PC-3 (cell line): Measurements from ENCODE around the gene EIF4B. TPM values are rescaled to one million over a fixed set of nuclear protein-coding genes. Genes with fewer than 3 reads are reported as not detected.

Experiments used
- ATAC-seq: fragments of 200-7000 bp; cut with Tn5 transposase; 2 replicates; pipeline ENCODE4 v1.9.1; 2020; ENCODE audit warnings: mild to moderate bottlenecking, moderate library complexity
- BruUV-seq: library from RNA; stranded (reverse); fragments of 400-500 nt; replicated peaks from 2 replicates; lab custom pipeline; 2021; lab: Mats Ljungman, UMichigan
- CTCF ChIA-PET: fragments of 300-600 bp; sonication (Branson Sonifier 250); formaldehyde crosslinking; loops from one replicate; lab custom pipeline; 2022; ENCODE audit warnings: antibody characterized with exemption; lab: Charles Lee
- POLR2A ChIA-PET: fragments of 300-600 bp; sonication (Branson Sonifier 250); formaldehyde crosslinking; loops from one replicate; lab custom pipeline; 2022; ENCODE audit warnings: antibody characterized with exemption; ENCODE audit not compliant: unreplicated experiment; lab: Charles Lee
- DNase-seq: peaks from one replicate; pipeline ENCODE4 v3.0.0-alpha.2; 2015
- H2AFZ ChIP-seq: fragments of 300-600 bp; sonication (generic); 2 replicates; pipeline ENCODE4 v1.6.0; 2016; ENCODE audit warnings: antibody characterized with exemption, low read length
- H3F3A ChIP-seq: fragments of 300-600 bp; sonication (generic); one replicate; pipeline ENCODE4 v1.6.0; 2017; ENCODE audit warnings: antibody characterized with exemption, low read length, control low read depth, mild to moderate bottlenecking; ENCODE audit not compliant: unreplicated experiment
- H3K27ac ChIP-seq: fragments of 300-600 bp; sonication (generic); 2 replicates; pipeline ENCODE4 v1.5.1; 2016; ENCODE audit warnings: mild to moderate bottlenecking, low read length
- H3K27me3 ChIP-seq: fragments of 300-600 bp; sonication (generic); 2 replicates; pipeline ENCODE4 v1.6.1; 2016; ENCODE audit warnings: low read length, mixed read lengths
- H3K36me3 ChIP-seq: fragments of 300-600 bp; sonication (generic); 2 replicates; pipeline ENCODE4 v1.6.1; 2016; ENCODE audit warnings: low read depth, mixed run types, low read length, mixed read lengths
- H3K4me1 ChIP-seq: fragments of 300-600 bp; sonication (generic); 2 replicates; pipeline ENCODE4 v1.5.1; 2016; ENCODE audit warnings: low read length; ENCODE audit not compliant: insufficient read depth
- H3K4me2 ChIP-seq: fragments of 300-600 bp; sonication (generic); 2 replicates; pipeline ENCODE4 v1.6.0; 2016; ENCODE audit warnings: low read length
- H3K4me3 ChIP-seq: fragments of 300-600 bp; sonication (generic); 2 replicates; pipeline ENCODE4 v1.5.1; 2016; ENCODE audit warnings: mild to moderate bottlenecking, low read length, mixed read lengths
- H3K79me2 ChIP-seq: fragments of 300-600 bp; sonication (generic); 2 replicates; pipeline ENCODE4 v1.6.1; 2017; ENCODE audit warnings: low read length, mixed read lengths
- H3K9ac ChIP-seq: fragments of 300-600 bp; sonication (generic); 2 replicates; pipeline ENCODE4 v1.6.0; 2016; ENCODE audit warnings: mild to moderate bottlenecking, low read length
- H3K9me2 ChIP-seq: fragments of 300-600 bp; sonication (generic); replicated peaks from 2 replicates; pipeline ENCODE4 v1.6.1; 2016; ENCODE audit warnings: mixed run types, low read length, mixed read lengths
- H3K9me3 ChIP-seq: fragments of 300-600 bp; sonication (generic); 2 replicates; pipeline ENCODE4 v1.6.1; 2016; ENCODE audit warnings: low read length, mixed read lengths
- H4K20me1 ChIP-seq: fragments of 300-600 bp; sonication (generic); 2 replicates; pipeline ENCODE4 v1.6.1; 2016; ENCODE audit warnings: low read length, mixed read lengths
- CTCF ChIP-seq: fragments of 300-600 bp; sonication (generic); conservative IDR thresholded peaks from 2 replicates; pipeline ENCODE4 v1.5.1; 2017; ENCODE audit warnings: antibody characterized with exemption, low read depth, mild to moderate bottlenecking, low read length
- EZH2 ChIP-seq: fragments of 300-600 bp; sonication (generic); IDR thresholded peaks from one replicate; pipeline ENCODE4 v1.6.1; 2017; ENCODE audit warnings: antibody characterized with exemption, mild to moderate bottlenecking, low read length; ENCODE audit not compliant: unreplicated experiment
- EZH2phosphoT487 ChIP-seq: fragments of 300-600 bp; sonication (generic); IDR thresholded peaks from 2 replicates; pipeline ENCODE4 v1.6.1; 2018; ENCODE audit warnings: mild to moderate bottlenecking, antibody characterized with exemption, low read length, borderline replicate concordance
- intact Hi-C: fragments of 100-400 bp; cut with micrococcal nuclease; formaldehyde crosslinking; loops from 2 replicates; pipeline ENCODE4 v1.9.0; 2023
- total RNA-seq: library from RNA; depleted of rRNA; stranded (reverse); fragments of >200 nt; gene quantifications from 2 replicates; pipeline ENCODE4 v1.2.3, GENCODE V29; 2014

EIF4B gene
- total RNA-seq, 1 experiment from 2014 or later = 424 TPM

- no peaks in the 10 kb centered on the region for H3K9me3 ChIP-seq
- ATAC-seq (no peak), DNase-seq (no peak)
- H3K27me3 ChIP-seq = no peaks in the 10 kb centered on the region
- H3K9me2 ChIP-seq = no peaks in the 10 kb centered on the region
- CTCF ChIA-PET = no interaction called here
- H3K4me2 ChIP-seq = no peak overlapping the region
- intact Hi-C loops = loop anchor here (10.0 kb wide), 1 partner anchor 105 kb away; no protein-coding TSS in a partner anchor
- no peaks in the 10 kb centered on the region for H3K79me2 ChIP-seq
- H3K4me1 ChIP-seq = peaks cover 17% of the 10 kb centered on the region
- H3K36me3 ChIP-seq = peaks cover 4% of the 10 kb centered on the region; the same call in 1 of the 2 replicates
- POLR2A ChIA-PET = interaction anchor here (0.9 kb wide), 1 partner anchor 9 kb away, joined by 7 read pairs; the partner anchor contains the start of gene SPRYD3
- no peak overlapping the region for H2AFZ ChIP-seq
- no peak overlapping the region for H3K9ac ChIP-seq
- H3K4me3 ChIP-seq = no peak overlapping the region
- no peaks in the 10 kb centered on the region for H4K20me1 ChIP-seq
- no peak overlapping the region for H3K27ac ChIP-seq
- no peak for TF ChIP-seq CTCF
- TF ChIP-seq EZH2phosphoT487 = no peak
- TF ChIP-seq EZH2 = no peak
- no TSS peak for BruUV-seq
- H3F3A ChIP-seq = no peaks in the 10 kb centered on the region
Observed at GRCh38 chr12:53069621-53070410, 63.6 kb downstream of the EIF4B start.

GRCh38 chr12:53070877-53071492, 64.7 kb downstream of the EIF4B start:
- H3K4me1 ChIP-seq = peaks cover 13% of the 10 kb centered on the region
- ChIA-PET POLR2A (no interaction called here), CTCF (no interaction called here)
- intact Hi-C loops = no loop called here
- TF ChIP-seq EZH2 (no peak), EZH2phosphoT487 (no peak), CTCF (no peak)
- peaks cover 4% of the 10 kb centered on the region; the same call in 1 of the 2 replicates for H3K36me3 ChIP-seq
- BruUV-seq = no TSS peak
- no peaks in the 10 kb centered on the region for H3K9me2 ChIP-seq
- H3K4me3 ChIP-seq = no peak overlapping the region
- H3K9me3 ChIP-seq = no peaks in the 10 kb centered on the region
- no peaks in the 10 kb centered on the region for H3K27me3 ChIP-seq
- H3K79me2 ChIP-seq = no peaks in the 10 kb centered on the region
- H3F3A ChIP-seq = no peaks in the 10 kb centered on the region
- no peak for ATAC-seq
- H3K9ac ChIP-seq = no peak overlapping the region
- H4K20me1 ChIP-seq = no peaks in the 10 kb centered on the region
- no peak for DNase-seq
- no peak overlapping the region for H2AFZ ChIP-seq
- no peak overlapping the region for H3K27ac ChIP-seq
- H3K4me2 ChIP-seq = no peak overlapping the region
